GF-D8 (cell line): ENCODE results near the gene HUWE1.

Experiments used
- DNase-seq: peaks from one replicate; lab custom pipeline; 2025; lab: John Stamatoyannopoulos, UW

HUWE1 gene

DNA sequence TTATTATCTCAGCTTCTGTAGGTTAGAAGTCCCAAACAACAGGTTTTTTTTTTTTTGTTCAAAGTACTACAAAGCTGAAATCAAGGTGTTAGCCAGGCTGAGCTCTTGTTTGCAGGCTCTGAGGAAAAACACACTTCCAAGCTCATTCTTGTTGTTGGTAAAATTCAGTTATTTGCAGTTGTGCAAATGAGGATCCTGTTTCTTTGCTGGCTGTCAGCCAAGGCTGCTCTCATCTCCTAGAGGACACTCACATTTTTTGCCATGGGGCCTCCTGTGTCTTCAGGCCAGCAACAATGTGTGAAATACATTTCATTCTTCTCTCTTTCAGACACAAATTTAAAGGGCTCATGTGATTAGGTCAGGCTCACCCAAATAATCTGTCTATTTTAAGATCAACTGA is 192.1 kb downstream of the HUWE1 start:
- DNase-seq, result no peak

GRCh38 chrX:53486285-53486684 is 200.2 kb downstream of the HUWE1 start:
- no peak for DNase-seq

GRCh38 chrX:53483838-53484405 is 202.6 kb downstream of the HUWE1 start:
- DNase-seq, result no peak

DNA sequence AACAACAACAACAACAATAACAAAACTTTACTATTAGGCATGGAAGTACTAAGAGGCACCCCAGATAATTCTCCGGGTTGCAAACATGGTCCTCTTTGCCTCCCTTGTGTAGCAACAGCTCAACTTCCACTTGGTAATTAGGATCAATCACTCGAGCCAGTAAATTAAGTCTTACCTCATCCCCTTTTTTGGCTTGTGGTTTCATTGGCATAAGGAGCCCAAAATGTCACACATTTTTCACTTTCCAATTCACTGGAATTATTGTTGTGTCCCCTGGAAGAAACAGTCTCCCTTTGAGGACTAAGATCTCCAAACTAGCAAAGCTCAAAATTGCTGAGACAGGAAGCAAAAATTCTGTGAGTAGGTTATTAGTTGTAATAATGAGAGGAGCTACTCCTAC is 203.1 kb downstream of the HUWE1 start:
- no peak for DNase-seq
